Measurements from ENCODE around the gene PELI2.

The PELI2 gene

DNA sequence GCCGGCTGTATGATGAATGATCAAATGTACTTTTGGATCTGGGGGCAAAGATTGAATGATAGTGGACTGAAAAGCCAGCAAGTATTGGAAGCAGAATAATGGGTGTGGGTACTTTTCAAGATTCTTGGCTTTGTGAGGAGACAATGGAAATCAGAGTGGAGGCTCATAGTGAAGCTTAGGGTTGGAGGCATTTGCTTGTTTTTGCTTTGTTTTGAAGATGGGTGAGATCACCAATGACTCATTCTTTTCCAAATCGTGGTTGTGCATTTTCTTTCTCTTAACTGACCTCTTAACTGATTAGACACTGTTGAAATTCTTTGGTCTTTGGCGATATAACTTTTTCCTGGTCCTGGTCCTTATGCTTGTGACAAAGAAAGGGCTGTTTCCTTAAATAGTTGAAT, 54.4 kb downstream of the PELI2 start:
- no peak for DNase-seq (ENCODE audit: low read depth)

DNA sequence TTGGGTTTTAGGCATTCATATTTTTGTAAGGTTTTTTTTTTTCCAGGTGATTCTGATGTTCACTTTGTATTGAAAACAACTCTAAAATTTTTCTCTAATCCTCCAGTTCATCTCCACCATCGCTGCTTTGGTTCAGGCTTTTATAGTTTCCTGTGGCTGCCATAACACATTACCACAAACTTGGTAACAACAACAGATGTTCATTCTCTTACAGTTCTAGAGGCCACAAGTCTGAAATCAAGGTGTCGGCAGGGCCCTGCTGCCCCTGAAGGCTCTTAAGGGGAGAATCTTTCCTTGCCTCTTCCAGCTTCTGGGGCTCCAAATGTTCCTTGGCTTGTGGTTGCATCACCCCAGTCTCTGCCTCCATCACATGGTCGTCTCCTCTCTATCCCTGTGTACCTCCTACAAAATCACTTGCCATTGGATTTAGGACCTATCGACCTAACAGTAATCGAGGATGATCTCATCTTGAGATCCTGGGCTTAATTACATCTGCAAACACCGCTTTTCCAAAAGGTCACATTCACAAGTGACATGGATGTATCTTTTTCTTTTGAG, 55.2 kb downstream of the PELI2 start:
- DNase-seq (ENCODE audit: low read depth), result no peak

DNA sequence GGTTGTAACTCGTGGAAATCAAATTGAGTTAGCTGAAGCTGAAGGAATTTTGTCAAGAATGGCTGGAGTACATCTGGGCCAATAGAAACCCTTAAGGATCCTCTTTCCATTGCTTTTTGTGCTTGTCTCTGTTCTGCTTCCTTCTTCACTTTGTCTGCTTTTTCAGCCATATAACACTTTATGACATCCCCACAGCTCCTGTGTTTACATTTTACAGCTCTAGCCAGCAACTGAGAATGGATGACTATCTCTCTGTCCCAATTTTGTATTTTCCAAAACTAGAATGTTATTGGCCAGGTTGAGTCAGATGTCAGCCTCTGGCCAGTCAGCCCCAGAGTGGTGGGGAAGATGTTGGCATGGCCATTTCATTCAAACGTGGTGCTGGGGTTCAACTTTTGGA, 57.6 kb downstream of the PELI2 start:
- DNase-seq (ENCODE audit: low read depth), result no peak

DNA sequence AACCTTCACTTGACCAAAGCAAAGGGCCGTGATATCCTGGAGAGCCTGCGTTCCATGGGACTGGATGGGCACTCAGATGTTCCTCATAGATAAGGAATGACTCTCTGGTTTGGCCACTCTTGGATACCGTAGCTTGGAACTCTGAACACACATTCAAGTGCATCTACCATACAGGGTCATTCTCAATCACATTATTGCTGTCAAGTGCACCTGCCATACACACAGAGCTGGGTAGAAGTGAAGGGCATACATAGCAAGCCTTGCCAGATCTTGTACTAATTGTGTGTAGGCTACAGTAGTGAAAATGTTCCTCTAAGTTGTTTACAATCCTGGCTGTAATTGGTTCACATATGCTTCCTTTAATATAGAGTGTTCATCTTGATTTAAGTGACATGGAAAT, 58.3 kb downstream of the PELI2 start:
- DNase-seq (ENCODE audit: low read depth), result no peak

DNA sequence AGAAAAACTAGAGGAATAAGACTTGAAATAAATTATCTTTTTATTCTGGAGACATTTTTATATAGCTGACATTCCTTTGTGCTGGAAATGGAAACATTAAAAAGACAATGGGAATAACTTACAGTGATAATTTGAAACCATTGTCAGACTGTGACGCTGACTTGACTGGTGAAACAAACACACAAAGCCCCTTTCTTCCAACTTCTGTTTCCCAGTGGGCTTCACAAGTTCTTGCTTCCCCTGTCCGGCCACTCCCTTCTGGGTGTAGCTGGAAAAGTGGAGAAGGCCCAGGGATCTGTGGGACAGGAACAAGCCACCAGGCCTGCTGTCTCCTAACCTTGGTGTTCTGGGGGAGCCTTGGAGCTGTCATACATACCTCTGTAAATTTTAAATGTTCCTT, 58.8 kb downstream of the PELI2 start:
- no peak for DNase-seq (ENCODE audit: low read depth)

DNA sequence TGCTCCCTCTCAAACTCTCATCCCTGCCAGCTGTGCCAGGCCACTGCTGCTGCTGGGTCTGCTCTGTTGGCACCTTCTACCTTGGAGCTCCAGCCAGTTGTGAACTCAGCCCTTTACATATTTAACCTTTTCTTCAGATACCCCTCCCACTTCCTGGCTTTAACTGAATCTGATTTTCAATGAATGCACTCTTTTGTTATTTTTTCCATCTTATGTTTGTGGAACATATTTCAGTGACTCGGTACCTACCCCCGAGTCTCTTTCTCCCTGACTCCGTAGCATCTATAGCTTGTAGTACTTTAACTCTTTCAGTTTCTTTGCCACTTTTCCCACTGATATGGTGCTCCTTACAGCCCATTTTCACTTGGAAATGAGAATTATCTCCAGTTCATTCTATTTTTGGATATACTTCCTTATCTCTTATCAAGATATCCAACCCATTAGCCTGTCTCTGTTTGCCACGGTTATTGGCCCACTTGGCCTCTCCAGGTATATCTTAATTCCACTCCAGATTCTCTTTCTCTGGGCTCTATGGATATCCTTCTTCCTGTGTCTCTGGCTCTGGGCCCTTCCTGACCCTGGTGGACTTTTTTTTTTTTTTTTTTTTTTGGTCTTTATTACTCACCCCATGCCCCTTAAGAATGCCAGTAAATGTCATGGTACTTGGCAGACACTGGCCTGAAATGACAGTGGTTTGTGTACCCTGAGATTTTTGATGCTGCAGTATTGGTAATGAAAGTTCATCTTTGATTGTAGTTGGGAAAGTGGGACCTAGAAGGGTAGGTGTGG, 62.7 kb downstream of the PELI2 start:
- DNase-seq (ENCODE audit: low read depth), result no peak

DNA sequence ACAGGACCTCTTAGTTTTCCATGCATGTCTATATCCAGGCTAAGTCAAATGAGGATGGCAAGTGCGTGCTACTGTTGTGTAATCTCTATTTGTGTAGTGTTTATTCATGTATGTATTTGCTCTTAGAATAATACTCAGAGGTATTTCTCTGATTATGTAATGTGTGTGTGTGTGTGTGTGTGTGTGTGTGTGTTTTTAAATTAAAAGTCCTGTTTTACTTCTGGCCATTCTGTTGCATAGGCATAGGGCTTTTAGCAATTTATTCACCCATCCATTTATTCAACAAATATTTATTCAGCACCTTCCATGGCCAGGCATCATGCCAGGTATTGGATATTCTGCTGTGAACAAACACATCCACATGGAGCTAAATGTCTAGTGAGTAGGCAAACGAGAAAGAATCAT, 63.5 kb downstream of the PELI2 start:
- no peak for DNase-seq (ENCODE audit: low read depth)

DNA sequence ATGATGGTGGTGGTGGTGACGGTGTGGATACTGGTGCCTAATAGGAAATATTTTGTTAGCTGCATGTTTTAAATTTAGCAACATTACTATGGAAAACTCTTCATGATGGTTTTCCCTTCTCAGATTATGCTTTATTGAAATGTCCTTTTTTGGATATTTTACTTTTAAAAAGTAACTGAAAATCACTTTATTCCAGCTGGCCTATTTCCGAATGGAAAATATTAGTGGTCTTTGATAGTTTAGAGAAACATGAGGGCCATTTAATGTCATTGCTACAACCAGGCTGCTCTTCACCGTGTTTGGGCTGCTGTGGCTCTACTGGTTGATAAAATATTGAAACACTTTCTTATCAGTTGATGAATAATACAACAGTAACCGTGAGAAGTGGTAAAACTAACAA, 64.2 kb downstream of the PELI2 start:
- no peak for DNase-seq (ENCODE audit: low read depth)

DNA sequence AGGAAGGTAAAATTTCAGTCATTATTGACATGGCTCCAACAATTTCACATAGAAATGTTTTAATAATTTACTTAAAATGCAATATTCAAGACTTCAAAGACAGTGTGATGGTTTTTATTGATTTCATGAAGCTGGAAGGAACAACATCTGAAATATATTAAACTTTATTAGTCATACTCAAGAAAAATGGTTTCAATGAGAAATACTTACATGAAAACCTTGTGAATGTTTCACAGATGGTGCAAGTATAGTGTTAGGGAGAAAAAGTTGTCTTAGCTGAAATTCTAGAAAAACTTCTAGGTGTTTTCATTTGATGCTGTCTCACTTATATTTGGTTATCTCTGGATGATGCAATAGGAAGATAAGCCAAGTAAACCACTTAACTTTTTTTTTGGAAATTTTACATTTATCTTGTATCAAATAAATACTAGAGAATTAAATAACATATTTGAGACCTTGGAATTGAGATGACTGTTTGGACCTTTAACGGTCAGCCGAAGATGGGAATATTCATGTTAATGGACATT, 65.5 kb downstream of the PELI2 start:
- no peak for DNase-seq (ENCODE audit: low read depth)

DNA sequence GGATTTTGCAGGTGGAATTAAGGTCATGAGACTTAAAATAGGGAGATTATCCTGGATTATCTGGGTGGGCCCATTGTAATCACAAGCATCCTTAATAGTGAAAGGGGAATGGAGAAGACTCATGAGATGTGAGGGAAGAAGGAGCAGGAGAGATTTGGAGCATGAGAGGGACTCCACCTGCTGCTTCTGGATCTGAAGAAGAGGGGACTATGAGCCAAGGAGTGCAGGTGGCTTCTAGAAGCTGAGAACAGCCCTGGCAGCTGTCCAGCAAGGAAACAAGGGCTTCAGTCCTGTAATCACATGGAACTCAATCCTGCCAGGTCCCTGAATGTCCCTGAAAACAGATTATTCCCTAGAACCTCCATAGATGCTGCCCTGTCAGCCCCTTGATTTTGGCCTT, 67.8 kb downstream of the PELI2 start:
- DNase-seq (ENCODE audit: low read depth), result no peak

DNA sequence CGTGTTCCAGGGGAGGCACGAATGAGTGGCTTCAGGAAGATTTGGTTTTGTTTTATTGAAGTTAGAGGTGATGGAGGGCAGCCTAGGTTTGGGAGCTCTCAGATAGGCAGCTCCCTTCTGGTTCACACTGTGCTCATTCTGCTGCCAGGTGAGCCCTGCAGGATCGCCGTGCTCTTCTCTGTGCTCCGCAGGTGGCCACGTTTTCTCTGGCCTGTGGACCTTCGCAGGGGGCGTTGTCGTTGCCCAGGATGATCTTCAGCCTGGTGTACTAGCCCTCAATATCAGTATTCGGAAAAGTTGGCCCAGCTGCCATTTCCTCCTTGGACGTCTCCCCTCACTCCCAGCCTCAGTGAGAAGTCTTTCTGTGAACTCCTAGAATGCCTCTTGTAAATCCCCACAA, 69.5 kb downstream of the PELI2 start:
- DNase-seq (ENCODE audit: low read depth), result no peak

DNA sequence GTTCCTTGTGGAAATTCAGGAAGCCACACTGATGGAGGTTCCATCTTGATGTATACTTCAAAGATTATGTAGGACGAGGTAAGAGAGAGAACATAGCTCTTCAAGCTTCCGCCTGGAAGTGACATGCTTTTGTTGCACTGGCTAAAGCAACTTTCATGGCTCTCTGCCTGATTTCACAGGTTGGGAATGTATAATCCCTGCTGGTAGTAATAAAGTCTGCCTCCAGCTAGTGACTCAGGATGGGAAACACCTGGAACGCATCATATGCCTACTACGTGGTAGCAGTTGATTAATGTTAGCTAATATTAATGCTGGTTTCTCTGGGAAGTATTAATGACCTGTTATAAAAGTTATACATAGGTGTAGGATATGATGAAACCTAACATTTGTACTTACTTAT, 71.1 kb downstream of the PELI2 start:
- no peak for DNase-seq (ENCODE audit: low read depth)

DNA sequence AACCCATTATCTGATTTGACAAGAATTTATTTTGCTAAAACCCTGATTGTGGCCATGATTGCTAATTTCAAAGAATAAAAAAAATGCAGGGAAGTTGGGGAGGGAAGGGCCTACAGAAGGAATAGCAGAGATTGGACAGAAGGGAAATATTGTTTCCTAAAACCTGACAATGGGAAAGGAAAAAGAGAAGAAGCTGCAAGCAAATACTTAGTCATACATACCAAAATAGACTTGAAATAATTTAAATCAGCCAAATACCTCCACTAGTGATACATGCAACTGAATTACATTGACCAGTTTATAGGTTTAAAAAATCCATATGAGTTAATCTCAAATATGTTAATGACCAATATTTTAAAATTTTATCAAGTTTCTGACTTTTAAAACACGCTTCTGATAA, 75.1 kb downstream of the PELI2 start:
- DNase-seq (ENCODE audit: low read depth), result no peak

DNA sequence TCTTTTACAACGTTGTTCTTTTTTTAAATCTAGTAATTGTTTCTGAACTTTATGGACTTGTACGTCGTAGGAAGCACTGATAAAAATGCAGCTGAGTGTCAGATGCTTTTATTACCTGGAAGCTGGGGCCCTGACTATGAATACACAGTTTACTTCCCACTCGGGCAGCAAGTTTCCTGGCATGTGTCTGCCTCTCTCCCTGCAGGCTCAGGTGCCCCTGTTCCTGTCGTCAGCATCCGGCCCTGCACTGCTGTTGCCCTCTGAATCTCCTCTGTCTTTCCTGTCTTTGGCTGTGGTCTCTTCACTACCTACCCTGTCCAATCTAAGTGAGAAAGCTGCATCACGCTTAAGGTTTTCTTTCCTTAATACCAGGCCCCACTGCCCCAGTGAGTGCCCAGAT, 75.8 kb downstream of the PELI2 start:
- no peak for DNase-seq (ENCODE audit: low read depth)

DNA sequence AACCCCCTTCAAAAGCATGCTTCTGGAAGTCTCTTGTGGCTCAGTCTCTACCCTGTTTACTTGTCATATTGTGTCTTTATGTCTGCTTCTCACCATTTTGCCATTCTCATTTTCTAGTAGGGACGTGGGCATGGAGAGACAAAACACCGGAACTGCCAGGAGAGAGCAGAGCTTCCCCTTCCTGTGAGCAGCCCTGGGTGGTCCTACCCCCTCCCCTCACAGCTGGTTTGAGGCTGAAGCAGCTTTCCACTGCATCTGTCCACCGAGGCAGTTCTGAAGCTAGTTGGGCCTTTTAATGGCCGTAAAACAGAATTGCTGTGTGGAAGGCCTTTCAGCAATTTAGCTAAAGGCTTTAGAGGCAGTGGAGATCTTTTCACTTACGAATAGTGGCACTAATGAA, 77.0 kb downstream of the PELI2 start:
- no peak for DNase-seq (ENCODE audit: low read depth)

DNA sequence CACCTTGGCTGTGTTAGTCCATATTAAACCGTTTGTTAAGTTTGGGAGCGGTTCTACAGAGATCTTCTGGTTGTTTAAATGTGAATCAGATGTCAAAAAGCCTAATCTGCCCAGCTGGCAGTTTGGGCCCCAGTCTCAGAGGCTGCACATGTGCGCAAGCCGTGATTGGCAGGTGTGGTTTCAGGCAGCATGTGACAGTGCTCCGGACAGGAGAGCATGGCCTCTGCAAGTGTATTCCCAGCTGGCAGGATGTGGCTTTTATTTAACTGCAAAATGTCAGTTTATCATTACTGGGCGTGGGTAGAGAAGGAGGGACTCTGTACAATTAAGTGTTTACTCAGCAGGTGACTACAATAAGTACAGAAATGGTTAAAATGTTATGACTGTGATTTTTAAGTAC, 77.5 kb downstream of the PELI2 start:
- no peak for DNase-seq (ENCODE audit: low read depth)

DNA sequence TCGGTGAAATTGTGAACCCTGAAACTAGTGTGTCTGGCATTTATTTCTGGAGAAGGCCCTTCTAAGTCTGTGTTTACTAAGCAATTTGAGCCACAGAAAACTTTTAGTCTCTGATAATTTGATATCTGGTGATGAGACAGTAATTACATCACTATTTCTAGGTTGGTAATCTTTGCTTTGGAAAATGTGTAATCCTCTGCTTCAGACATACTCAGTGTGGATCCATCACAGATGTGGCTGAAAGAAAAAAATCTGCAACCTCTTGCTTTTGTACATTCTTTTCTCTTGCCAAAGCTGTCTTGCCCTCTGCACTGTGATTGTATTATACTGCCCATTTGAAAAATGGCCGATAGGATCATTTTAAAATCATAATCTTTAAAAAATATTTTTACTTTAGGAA, 78.1 kb downstream of the PELI2 start:
- DNase-seq (ENCODE audit: low read depth), result no peak

DNA sequence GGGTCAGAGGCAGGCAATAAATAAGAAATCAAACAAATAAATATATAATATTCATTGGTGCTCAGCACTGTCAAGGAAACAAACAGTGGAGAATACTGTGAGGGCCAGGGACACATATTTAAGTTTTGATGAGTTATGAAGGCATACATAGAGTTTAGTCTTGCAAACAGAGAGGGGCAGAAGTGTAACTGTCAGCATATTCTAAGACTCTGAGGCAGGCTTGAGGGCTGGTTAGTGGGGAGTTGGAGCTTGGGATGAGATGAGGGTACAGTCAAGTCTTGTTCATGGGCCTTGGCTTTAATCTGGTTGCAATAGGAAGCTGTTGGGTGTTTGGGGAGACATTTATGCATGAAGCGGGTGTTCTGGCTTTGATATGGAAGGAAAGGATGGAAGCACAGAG, 78.9 kb downstream of the PELI2 start:
- no peak for DNase-seq (ENCODE audit: low read depth)

DNA sequence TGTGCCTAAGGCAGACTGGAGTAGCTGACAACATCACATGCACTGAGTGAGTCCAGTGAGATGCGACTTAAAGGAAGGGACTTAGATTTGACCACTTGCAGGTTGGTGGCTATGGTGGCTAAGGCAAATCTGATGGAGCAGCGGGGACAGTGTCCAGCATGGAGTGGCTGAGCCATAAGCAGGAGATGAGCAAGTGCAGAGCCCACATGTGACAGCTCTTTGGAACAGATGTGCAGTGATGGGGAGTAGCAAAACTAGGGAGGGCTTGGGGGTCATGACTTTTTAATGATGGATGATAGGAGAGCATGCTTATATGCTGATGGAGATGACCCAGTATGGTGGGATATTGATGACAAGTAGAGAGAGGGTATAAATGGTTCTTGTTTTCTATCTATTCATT, 80.2 kb downstream of the PELI2 start:
- no peak for DNase-seq (ENCODE audit: low read depth)

DNA sequence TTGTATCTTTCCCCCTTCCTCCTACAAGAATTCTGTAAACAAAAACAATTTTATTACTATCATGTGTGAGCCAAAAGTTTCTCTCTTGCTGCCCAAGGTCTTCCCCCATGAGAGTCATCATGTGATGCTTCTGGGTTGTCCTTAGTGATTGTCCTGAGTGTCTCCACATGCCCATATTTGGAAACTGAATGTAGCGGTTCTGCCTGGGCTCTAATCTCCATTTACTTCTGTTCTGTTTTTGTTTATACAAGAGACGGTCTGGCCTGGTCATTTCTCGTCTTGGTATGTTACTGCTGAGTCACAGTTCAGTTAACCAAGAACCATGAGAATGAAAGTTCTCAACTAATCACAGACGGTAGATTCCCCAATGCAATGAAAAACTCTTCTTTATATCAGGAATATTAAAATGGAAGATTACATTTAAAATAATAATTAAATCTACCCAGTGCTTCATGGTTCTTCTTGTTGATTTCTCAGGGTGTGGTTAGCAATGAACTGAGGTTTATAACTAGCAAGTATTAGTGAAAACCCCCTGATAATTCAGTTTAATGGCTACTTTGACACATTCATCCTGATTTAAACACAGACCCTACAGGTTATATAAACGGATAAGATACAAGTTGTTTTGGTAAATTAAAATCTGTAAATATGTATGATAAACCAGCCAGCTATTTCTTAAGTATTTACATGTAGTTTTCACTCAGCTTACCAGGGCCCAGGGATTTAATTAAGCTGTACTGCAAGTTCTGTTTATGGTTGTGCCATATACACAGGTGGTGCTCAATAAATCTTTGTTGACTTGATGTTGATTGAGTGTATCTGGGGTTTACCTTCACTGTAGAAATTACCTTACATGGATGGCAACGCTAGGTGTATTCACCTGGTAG, 81.1 kb downstream of the PELI2 start:
- no peak for DNase-seq (ENCODE audit: low read depth)

DNA sequence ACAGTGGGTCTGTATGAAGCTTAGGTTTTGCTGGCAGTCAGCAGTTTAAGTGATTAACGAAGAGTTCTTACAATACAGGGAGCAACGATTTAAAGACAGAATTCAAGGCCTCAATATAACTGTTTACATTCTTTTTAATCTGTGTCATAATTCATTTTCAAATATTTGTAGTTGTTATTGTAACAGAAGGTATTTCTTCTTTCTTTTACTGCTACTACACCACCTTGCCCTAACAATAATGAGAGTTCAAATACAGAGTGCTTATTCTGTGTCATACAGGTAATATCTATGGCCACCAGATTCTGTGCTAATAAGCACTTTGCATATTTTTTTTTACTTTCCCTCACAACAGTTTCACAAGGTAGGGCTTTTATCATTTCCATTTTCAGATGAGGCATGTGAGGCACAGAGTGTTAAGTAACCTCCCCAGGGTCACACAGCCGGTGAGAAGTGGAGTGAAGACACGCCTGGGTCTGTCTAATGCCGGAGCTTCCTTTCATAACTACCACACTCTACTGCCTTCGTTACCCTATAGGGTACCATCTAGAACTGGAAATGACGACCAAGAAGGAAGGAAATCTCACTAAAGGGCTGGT, 81.9 kb downstream of the PELI2 start:
- DNase-seq (ENCODE audit: low read depth), result no peak

DNA sequence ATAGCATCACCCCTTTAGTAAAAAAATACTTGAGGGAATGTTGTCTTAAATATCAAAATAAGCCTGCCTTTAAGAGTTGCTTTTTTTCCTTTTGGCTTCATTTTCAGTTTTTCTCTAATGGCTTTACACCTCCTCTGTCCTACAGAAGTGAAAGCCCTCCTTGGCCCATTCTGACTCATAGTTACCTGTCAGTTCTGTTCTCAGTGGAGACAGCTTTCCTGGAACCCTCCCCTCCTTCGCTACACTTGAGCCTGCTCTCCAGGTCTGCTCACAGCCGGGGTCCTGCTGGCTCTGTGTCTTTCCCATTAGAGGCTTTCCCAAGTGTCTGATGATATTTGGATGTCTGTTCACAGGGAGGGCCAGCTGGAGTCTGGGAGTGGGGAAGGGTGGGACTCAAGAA, 84.0 kb downstream of the PELI2 start:
- DNase-seq (ENCODE audit: low read depth), result no peak

DNA sequence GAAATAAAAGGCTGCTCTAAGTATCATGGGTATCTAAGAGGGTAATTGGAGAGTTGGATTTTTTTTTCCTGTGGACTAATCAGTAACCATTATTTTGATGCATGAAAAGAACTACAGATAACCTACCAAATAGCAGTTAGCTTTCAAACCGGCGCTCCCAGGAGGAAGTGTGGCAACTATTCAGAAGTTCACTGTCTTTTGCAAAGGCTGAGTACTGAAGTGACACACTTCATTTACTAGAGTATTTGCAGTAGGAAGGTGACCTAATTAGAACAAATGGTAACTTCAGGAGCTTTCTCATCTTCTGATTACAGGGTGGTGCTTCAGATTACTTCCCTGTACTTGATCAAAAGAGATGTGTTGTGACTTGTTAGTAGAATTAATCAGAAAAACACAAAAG, 87.7 kb downstream of the PELI2 start:
- no peak for DNase-seq (ENCODE audit: low read depth)

All from activated gamma-delta T cell treated with anti-CD3 and anti-CD28 coated beads, Interleukin-2, amount 50 U/mL, for 16 hours (primary cell).